Stimulated activated CD4-positive, alpha-beta T cell treated with anti-CD3 and anti-CD28 coated beads, Interleukin-15, amount 100 ng/mL, for 48 hours (primary cell): Measurements from ENCODE around the gene MYO6.

Experiments used
- DNase-seq, 2 donors: peaks; one replicate each; pipeline ENCODE4 v3.0.0-alpha.2; 2020; ENCODE audit warnings: low read depth in 2 of 2

Gene MYO6

DNA sequence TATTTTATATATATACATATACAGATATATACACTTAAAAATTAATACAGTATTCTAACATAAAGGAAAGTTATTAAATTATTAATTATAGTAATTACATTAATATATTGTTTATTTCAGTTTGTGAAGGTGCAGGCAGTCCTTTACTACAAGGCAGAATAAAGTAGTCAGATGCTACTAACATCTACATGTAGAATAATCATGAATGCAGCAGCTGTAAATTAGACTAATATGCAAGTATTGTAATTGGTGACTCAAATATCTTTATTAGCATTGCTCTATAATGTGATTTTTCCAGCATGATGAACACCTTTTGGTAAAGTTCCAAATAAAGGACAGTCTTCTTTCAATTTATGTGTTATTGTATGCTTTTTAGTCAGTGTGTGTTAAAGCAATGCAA is 17.3 kb downstream of the MYO6 start:
- no peak for DNase-seq

DNA sequence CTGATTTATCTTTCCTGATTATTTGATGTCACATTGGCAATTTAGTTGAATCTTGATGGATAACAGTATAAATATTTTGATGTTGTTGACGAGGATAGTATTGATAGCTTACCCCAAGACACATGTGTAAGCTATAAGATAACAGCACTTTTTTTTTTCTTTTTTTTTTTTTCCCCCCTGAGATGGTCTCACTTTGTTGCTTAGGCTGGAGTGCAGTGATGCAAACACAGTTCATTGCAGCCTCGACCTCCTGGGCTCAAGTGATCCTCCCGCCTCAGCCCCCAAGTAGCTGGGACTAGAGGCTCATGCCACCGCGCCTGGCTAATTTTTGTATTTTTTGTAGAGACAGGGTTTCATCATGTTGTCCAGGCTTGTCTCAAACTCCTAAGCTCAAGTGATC is 21.8 kb downstream of the MYO6 start:
- no peak for DNase-seq

DNA sequence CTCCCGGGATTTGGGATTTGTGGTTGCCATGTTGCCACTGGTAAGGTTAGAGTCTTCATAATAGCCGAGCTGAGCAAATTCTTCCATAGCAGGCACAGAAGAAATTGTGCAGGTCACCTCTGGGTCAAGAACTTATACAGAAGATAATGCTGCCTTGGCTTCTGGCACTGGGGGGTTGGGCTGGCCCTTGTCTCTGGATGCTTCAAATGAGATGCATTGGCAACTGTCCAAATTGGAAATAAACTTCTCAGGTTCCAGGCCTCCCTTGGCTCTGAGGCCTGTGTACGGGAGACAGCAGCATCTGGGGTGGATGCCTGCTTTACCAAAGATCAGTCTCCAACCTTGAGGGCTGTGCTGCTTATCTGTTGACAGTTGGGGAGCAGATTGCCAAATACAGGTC is 26.2 kb downstream of the MYO6 start:
- DNase-seq, result no peak

DNA sequence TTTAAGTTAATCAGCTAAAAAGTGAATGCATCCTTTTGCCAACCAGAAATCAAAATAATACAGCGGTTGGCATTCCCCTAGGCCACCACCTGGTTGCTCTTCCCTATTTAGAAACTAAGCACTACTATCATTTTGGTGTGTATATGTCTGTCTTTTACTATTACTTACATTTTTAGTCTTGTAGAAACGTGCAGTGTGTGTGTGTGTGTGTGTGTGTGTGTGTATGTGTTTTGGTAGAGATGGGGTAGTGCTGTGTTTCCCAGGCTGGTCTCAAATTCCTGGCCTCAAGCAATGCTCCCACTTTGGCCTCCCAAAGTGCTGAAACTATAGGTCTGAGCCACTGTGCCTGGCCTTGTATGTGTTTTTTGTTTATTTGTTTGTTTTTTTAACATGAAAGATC is 27.4 kb downstream of the MYO6 start:
- no peak for DNase-seq

DNA sequence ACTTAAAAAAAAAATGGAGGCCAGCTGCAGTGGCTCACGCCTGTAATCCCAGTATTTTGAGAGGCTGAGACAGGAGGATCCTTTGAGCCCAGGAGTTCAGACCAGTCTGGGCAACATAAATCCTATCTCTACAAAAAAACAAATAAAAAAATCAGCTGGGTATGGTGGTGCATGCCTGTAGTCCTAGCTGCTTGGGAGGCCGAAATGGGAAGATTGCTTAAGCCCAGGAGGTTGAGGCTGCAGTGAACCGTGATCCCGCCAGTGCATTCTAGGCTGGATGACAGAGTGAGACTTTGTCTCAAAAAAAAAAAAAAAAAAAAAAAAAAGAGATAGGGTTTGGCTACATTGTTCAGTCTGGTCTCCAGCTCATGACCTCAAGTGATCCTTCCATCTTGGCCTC is 29.7 kb downstream of the MYO6 start:
- no peak for DNase-seq

DNA sequence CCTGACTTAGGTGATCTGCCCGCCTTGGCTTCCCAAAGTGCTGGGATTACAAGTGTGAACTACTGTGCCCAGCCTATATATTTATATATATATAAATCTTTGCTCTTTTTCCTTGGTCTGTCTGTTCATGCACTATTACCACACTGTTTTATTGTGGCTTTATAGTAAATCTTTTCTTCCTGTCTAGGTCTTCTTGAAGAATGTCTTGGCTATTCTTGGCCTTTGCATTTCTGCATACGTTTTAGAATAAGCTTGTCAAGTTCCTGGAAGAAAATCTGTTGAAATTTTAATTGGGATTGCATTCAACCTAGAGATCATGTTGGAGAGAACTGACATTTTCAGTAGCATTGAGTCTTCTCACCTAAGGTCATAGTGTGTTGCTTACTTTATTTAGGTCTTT is 37.1 kb downstream of the MYO6 start:
- DNase-seq, result no peak

DNA sequence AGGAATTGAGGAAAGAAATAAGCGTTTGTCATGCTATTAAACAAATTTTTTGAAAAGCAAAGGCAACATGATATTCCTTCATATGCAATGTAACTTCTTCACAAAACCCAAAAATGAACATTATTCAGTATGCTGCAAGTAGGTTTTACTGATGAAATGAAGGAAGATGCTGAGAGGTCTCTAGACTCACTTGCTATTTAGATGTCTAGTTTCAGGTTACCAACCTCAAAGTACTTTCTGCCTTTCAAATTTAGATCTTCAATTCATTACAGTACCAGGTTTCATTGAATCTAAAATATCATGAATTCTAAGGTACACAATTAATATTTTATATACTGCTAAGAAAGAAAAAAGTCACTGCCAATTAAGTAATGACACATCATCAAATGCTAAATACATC is 39.9 kb downstream of the MYO6 start:
- DNase-seq, result no peak

DNA sequence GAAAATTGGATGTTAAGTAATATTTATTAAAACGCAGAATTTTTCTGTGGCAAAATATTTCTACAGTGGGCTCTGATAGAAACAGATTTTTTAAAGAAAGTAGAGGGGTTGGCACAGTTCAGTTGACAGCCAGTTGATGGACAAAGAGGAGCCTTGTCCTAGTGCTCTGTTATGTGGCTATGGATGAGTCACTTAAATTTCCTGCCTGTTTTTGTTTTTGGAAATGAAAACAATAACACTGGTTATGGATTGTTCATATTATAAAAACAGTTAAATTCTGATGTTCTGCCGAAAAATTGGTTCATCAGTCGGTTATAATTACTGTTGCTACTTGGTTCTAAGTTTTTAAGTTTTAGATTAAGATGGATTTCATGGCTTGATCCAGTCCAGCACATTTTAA is 42.8 kb downstream of the MYO6 start:
- DNase-seq, result no peak

DNA sequence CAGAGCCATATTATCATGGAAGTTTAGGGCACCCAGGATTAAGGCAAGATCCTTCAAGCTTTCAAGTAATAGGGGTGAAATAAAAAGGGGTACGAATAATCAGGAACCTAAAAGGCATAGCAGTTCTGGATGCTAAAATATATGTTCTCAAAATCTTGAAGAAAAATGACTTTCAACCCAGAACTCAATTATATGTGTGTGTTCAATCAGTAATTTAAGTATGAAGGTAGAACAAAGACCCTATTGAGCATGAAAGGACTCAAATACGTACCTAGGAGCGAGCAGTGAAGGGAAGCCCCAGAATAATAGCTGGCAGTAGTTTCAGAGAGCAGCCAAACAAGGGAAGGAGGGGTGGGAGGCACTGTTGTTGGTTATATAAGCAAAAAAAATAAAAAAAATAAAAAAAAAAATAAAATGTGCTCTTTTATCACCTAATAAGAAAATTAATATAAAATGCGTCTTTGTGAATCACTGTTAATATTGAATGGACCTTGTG is 45.4 kb downstream of the MYO6 start:
- DNase-seq, result no peak

DNA sequence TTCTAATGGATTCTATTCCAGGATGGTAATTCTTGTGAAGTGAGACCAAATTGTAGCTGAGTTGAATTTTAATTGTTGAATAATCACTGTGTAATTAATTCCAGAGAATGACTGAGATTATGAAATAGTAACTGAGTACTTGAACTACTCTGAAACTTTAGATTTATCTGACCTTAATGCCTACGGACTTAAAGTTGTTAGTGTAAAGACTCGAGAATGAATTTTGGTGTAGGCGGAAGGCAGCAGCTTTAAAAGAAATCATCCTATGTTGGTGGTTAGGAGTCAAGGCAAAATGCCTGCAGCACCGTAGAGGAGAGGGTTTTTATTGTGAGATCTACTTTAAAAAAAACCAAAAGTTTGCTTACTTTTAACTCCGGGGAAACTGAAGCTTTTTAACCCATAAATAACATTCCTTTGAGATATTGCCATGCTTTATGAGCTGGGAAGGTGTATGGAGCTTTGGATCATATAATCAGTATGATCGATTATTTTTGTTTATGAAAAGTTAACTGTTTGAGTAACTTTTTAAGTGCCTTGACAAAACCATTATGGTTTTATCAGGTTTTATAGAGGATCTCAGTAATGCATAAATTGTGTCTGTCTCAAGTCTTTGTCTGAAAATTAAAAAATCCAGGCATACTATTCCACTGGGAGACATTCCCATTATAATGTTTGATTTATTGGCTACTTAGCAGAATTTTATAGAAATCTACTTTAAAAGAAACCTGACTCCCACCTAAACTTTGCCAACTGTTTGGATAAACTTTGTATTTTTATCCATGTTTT is 46.1 kb downstream of the MYO6 start:
- DNase-seq, result no peak

DNA sequence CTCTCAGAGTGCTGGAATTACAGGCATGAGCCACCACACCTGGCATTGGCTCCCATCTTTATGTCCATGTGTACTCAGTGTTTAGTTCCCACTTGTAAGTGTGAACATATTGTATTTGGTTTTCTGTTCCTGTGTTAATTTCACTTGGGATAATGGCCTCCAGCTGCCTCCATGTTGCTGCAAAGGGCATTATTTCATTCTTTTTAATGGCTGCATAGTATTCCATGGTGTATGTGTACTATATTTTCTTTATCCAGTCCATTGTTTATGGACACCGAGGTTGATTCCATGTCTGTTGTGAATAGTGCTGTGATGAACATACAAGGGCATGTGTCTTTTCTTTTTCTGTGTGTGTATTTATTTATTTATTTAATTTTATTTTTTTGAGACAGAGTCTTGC is 47.7 kb downstream of the MYO6 start:
- DNase-seq, result no peak

DNA sequence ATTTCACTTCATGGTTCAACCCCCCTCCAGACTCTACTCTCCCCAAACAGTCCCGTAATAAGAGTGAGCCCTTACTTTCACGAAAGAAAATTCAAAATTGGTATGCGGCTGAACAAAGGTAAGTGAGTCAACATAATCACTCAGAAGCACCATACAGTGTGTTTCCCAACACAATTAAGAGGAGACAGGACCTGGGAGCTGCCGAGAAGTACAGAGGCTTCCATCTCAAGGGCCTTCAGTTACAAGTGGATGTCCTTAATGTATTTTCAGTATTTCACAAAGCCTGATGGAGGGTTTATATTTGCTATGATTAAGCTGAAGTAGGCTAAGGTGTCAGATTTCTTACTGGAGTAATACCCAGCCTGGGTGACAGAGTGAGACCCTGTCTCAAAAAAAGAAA is 51.1 kb downstream of the MYO6 start:
- DNase-seq, result no peak

DNA sequence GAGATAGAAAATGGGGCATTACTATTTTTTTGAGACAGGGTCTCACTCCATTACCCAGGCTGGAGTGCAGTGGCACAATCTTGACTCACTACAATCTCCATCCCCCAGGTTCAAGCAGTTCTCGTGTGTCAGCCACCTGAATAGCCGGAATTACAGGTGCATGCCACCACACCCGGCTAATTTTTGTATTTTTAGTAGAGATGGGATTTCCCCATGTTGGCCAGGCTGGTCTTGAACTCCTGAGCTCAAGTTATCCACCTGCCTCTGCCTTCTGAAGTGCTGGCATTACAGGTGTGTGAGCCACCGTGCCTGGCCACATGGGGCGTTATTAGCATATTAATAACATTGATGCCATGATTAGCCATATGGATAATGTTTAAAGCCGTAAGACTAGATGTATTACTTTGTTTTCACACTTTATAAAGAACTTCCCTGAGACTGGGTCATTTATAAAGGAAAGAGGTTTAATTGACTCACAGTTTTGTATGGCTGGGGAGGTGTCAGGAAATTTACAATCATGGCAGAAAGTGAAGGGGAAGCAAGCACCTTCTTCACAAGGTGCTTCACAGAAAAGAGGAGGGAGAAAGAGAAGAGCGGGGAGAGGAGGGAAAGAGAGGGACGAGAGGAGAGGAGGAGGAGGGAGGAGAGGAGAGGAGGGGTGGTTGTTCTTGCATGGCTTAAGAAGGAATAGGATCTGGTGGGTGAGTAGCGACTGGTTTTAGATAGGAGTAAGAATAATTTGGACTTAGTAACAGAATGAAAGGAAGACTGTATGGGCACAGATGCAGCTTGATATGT is 51.9 kb downstream of the MYO6 start:
- DNase-seq, result no peak

DNA sequence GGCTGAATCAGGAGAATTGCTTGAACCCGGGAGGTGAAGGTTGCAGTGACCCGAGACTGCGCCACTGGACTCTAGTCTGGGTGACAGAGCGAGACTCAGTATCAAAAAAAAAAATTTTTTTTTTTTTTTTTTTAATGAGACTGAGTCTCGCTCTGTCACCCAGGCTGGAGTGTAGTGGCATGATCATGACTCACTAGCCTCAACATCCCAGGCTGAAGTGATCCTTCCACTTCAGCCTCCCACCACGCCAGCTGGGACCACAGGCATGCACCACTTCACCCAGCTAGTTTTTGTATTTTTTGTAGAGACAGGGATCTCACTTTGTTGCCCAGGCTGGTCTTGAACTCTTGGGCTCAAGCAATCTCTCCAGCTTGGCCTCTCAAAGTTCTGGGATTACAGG is 53.3 kb downstream of the MYO6 start:
- DNase-seq, result no peak

DNA sequence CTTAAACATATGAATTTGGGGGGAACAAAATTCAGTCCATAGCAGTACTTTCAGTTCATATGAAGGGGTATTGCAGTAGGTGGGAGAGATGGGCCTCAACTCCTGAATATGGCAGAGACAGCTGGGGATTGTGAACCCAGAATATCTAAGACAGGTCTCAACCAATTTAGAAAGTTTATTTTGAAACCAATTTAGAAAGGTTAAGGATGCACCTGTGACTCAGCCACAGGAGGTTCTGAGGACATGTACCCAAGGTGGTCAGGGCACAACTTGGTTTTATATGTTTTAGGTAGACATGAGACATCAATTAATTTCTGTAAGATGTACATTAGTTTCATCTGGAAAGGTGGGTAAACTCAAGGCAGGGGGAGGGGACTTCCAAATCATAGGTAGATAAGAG is 59.5 kb downstream of the MYO6 start:
- no peak for DNase-seq

DNA sequence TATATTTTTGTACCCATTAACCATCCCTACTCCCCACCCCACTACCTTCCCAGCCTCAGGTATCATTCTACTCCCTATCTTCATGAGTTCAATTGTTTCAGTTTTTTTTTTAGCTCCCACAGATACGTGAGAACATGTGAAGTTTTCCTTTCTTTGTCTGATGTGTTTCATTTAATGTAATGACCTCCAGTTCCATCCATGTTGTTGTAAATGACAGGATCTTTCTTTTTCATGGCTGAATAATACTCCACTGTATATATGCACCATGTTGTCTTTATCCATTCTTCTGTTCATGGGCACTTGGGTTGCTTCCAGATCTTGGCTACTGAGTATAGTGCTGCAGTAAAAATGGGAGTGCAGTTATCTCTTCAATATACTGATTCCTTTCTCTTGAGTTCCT is 63.5 kb downstream of the MYO6 start:
- no peak for DNase-seq

DNA sequence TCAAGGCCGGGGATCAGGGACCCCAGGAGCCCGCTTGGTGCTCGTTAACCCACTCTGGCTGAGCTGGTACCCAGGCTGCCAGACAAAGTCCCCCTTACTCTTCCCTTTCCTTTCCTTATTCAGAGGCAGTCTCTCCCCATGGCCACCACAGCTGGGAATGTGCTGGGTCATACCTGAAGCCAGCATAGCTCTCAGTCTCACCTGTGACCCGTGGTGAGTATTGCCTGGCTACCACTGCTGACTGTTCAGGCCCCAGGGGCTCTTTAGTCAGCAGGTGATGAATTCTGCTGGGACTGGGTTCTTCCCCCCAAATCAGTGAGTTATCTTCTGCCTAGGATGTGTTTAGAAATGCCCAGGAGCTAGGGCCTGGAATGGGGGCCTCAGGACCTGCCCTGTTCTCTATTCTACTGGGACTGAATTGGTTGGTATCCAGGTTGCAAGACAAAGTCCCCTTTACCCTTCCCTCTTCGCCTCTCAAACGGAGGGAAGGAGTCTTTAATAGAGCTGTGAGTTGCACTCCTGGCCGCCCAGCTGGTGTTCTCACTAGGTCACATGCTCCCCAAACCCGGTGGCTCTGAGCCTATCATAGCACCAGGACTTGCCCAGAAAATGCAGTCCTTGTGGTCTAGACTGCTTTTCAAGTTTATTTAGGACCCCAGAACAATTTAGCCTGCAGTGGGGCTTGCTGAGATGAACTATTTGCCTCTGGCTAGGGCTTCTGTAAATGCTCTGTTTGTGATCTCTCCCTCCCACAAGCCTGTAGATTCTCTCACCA is 64.6 kb downstream of the MYO6 start:
- no peak for DNase-seq

DNA sequence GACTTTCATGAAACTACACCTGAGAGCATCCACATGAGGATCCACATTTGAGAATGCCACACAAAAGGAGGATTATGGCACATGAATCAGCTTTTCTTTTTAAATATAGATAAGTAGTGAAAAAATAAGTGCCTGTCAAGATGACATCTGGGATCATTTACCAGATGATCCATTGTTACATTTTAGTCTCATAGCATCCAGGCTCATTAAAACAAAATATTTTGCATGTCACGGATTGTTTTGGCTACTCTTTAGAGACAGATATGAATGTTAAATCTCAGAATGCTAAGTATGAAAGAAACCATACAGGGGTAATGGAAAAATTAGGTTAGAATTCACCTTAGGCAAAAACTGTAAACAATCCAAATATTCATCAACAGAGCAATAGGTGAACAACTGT is 66.7 kb downstream of the MYO6 start:
- DNase-seq, result no peak

DNA sequence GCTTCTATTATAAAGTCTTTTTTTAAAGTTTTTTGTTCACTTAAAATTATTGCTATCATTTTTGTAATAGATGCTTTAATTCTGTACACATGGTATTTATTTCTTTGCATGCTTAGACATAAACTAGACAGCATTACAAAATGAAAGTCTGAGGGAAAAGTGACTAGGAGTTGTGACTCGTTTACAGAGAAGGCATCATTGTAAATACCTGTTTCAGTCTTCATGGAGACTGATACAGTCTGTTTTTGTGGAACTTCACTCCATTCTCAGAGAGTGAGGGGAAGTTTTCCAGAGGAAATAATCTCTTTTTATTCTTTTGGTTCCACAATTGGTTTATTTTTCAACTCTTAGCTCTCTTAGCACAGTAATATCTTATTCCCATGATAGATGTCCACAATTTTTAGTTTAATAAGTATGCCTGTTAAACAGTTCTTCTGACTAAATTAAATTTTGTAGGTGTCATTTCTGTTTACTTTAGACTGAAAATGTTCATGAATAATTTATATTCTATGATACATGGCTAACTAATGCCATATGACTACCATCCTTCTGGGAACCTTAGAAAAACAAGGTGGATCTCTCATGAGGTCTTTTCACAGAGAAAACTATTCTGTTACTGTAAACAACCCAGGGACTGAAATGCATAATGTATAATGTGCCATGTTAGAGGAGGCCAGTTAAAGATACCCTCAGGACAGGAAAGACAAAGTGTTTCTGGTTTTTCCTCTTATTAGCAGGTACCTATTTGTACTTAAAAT is 69.2 kb downstream of the MYO6 start:
- no peak for DNase-seq

DNA sequence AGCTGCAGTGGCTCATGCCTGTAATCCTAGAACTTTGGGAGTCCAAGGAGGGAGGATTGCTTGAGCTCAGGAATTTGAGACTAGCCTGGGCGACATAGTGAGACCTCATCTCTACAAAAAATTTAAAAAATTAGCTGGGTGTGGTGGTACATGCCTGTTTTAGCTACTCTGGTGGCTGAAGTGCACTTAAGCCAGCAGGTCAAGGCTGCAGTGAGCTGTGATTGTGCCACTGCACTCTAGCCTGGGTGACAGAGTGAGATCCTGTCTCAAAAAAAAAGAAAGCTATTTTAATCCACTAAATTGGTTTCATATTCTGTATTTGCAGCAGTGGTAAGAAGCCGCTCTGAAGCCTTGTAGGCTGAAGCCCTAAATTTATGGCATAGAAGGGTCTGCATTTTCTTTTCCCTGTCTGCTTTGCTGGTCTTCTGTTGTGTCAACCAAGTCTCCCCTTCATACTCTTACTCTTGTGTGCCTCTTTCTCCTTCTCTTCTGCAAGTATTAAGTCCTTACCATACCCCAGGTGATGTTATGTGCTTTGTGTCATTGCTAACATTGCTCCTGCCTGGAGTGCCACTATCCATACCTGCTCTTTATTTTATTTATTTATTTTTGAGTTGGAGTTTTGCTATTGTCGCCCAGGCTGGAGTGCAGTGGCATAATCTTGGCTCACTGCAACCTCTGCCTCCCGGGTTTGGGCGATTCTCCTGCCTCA is 70.9 kb downstream of the MYO6 start:
- DNase-seq, result no peak

DNA sequence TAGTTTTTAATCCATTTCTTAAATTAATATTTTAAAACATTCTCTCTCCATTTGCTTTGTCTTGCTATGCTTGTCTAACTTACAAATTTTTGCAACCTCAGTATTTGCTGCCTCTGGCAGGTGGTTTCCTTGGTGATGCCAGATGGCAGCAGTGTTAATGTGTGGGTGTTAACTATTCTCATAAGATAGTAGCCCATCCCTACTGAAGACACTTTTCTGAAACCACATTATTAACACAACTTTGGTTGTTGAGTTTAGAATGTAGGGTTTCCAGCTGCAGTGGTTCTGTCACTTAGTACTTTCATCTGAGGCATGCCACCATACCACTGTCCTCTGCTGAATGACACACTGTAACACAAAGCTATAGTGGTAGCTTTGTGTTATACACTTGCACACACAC is 75.1 kb downstream of the MYO6 start:
- DNase-seq, result no peak
